Measurements from ENCODE around the gene TAF1D.
"Not testable (repeated sequence)": the region's sequence is repeated elsewhere in the genome, so short reads cannot be mapped to it uniquely, and the experiment has no call there.

The TAF1D gene

GRCh38 chr11:93745005-93745755 lies 3.9 kb upstream of the TAF1D start:
- H3K4me1 ChIP-seq (ENCODE audit: control insufficient read depth in 1 of 2, insufficient read depth in 2 of 2, low read length in 2 of 2); H3K27ac ChIP-seq (ENCODE audit: low read depth, low read length); H3K4me2 ChIP-seq (ENCODE audit: low read length); H2BK12ac ChIP-seq (ENCODE audit: low read length); H3K4ac ChIP-seq (ENCODE audit: low read depth, low read length); H2AFZ ChIP-seq (ENCODE audit: insufficient read depth, low read length, poor library complexity); H2BK120ac ChIP-seq (ENCODE audit: insufficient read depth, low read length, poor library complexity); H4K12ac ChIP-seq (ENCODE audit: low read depth, low read length); H3K4me3 ChIP-seq (ENCODE audit: low read depth, low read length); H4K8ac ChIP-seq (ENCODE audit: low read depth, low read length); H3K9ac ChIP-seq (ENCODE audit: low read length); H2AK5ac ChIP-seq (ENCODE audit: low read length); H3K36me3 ChIP-seq (ENCODE audit: control insufficient read depth in 1 of 2, insufficient read depth in 2 of 2, low read length in 2 of 2); H3K18ac ChIP-seq (ENCODE audit: low read length); H3K23ac ChIP-seq (ENCODE audit: low read length); H4K91ac ChIP-seq (ENCODE audit: low read depth, low read length); H3K14ac ChIP-seq (ENCODE audit: low read length); H2BK5ac ChIP-seq (ENCODE audit: low read depth, low read length, poor library complexity); H3K9me3 ChIP-seq (ENCODE audit: insufficient read depth, low read depth, low read length); H3K27me3 ChIP-seq (ENCODE audit: insufficient read depth, low read length): not testable (repeated sequence)
- DNase-seq = peak in 1 of 2 donors; percentile 19
- H3K79me1 ChIP-seq (ENCODE audit: low read length) = peaks cover 10% of the 10 kb centered on the region
- WGBS (ENCODE audit: extremely low coverage, insufficient coverage, insufficient read length) = no CpG with 5 or more reads among the region's 12 CpGs
- H3K79me2 ChIP-seq (ENCODE audit: control insufficient read depth, insufficient read depth, low read length, poor library complexity) = peaks cover 11% of the 10 kb centered on the region

GRCh38 chr11:93744669-93745004 lies 3.3 kb upstream of the TAF1D start:
- H3K9me3 ChIP-seq (ENCODE audit: insufficient read depth, low read depth, low read length) = no peaks in the 10 kb centered on the region
- no peak overlapping the region for H3K4me3 ChIP-seq (ENCODE audit: low read depth, low read length)
- H2AFZ ChIP-seq (ENCODE audit: insufficient read depth, low read length, poor library complexity) = no peak overlapping the region
- no peak overlapping the region for H3K9ac ChIP-seq (ENCODE audit: low read length)
- no peak overlapping the region for H2BK5ac ChIP-seq (ENCODE audit: low read depth, low read length, poor library complexity)
- DNase-seq = no peak
- no peak overlapping the region for H3K14ac ChIP-seq (ENCODE audit: low read length)
- peaks cover 13% of the 10 kb centered on the region for H3K79me1 ChIP-seq (ENCODE audit: low read length)
- no peaks in the 10 kb centered on the region for H3K27me3 ChIP-seq (ENCODE audit: insufficient read depth, low read length)
- peaks cover 14% of the 10 kb centered on the region for H3K79me2 ChIP-seq (ENCODE audit: control insufficient read depth, insufficient read depth, low read length, poor library complexity)
- H3K4me2 ChIP-seq (ENCODE audit: low read length) = no peak overlapping the region
- WGBS (ENCODE audit: extremely low coverage, insufficient coverage, insufficient read length) = no CpG with 5 or more reads among the region's 7 CpGs
- H3K27ac ChIP-seq (ENCODE audit: low read depth, low read length) = no peak overlapping the region
- H3K4ac ChIP-seq (ENCODE audit: low read depth, low read length) = no peak overlapping the region
- H2AK5ac ChIP-seq (ENCODE audit: low read length) = no peak overlapping the region
- no peak overlapping the region for H2BK12ac ChIP-seq (ENCODE audit: low read length)
- H2BK120ac ChIP-seq (ENCODE audit: insufficient read depth, low read length, poor library complexity) = no peak overlapping the region
- H3K18ac ChIP-seq (ENCODE audit: low read length) = no peak overlapping the region
- no peak overlapping the region for H3K23ac ChIP-seq (ENCODE audit: low read length)
- no peak overlapping the region for H4K8ac ChIP-seq (ENCODE audit: low read depth, low read length)
- no peak overlapping the region for H4K12ac ChIP-seq (ENCODE audit: low read depth, low read length)
- peaks cover 0 to 3% of the 10 kb centered on the region in 2 experiments for H3K4me1 ChIP-seq (ENCODE audit: control insufficient read depth in 1 of 2, insufficient read depth in 2 of 2, low read length in 2 of 2)
- no peak overlapping the region for H4K91ac ChIP-seq (ENCODE audit: low read depth, low read length)
- H3K36me3 ChIP-seq (ENCODE audit: control insufficient read depth in 1 of 2, insufficient read depth in 2 of 2, low read length in 2 of 2) = peaks cover 4 to 8% of the 10 kb centered on the region in 2 experiments

- Histone ChIP-seq H3K27ac (ENCODE audit: low read depth, low read length) (no peak overlapping the region), H4K91ac (ENCODE audit: low read depth, low read length) (no peak overlapping the region), H3K9ac (ENCODE audit: low read length) (no peak overlapping the region), H3K79me1 (ENCODE audit: low read length) (peaks cover 13% of the 10 kb centered on the region), H3K4ac (ENCODE audit: low read depth, low read length) (no peak overlapping the region), H3K4me3 (ENCODE audit: low read depth, low read length) (no peak overlapping the region), H2BK5ac (ENCODE audit: low read depth, low read length, poor library complexity) (no peak overlapping the region), H3K18ac (ENCODE audit: low read length) (no peak overlapping the region), H3K27me3 (ENCODE audit: insufficient read depth, low read length) (no peaks in the 10 kb centered on the region), H4K8ac (ENCODE audit: low read depth, low read length) (no peak overlapping the region), H4K12ac (ENCODE audit: low read depth, low read length) (no peak overlapping the region), H3K4me1 (ENCODE audit: control insufficient read depth in 1 of 2, insufficient read depth in 2 of 2, low read length in 2 of 2) (peaks cover 0 to 3% of the 10 kb centered on the region in 2 experiments), H3K4me2 (ENCODE audit: low read length) (no peak overlapping the region), H2BK120ac (ENCODE audit: insufficient read depth, low read length, poor library complexity) (no peak overlapping the region), H3K23ac (ENCODE audit: low read length) (no peak overlapping the region), H2BK12ac (ENCODE audit: low read length) (no peak overlapping the region), H3K14ac (ENCODE audit: low read length) (no peak overlapping the region), H3K36me3 (ENCODE audit: control insufficient read depth in 1 of 2, insufficient read depth in 2 of 2, low read length in 2 of 2) (peaks cover 4 to 12% of the 10 kb centered on the region in 2 experiments), H2AK5ac (ENCODE audit: low read length) (no peak overlapping the region), H2AFZ (ENCODE audit: insufficient read depth, low read length, poor library complexity) (no peak overlapping the region), H3K9me3 (ENCODE audit: insufficient read depth, low read depth, low read length) (no peaks in the 10 kb centered on the region), H3K79me2 (ENCODE audit: control insufficient read depth, insufficient read depth, low read length, poor library complexity) (peaks cover 14% of the 10 kb centered on the region)
- DNase-seq = no peak
- WGBS (ENCODE audit: extremely low coverage, insufficient coverage, insufficient read length) = no CpG with 5 or more reads among the region's 23 CpGs
Observed at GRCh38 chr11:93743291-93743690, 2.0 kb upstream of the TAF1D start.

GRCh38 chr11:93741882-93742226 lies 559 bp upstream of the TAF1D start:
- peaks cover 4 to 12% of the 10 kb centered on the region in 2 experiments for H3K36me3 ChIP-seq (ENCODE audit: control insufficient read depth in 1 of 2, insufficient read depth in 2 of 2, low read length in 2 of 2)
- no peak overlapping the region for H2BK12ac ChIP-seq (ENCODE audit: low read length)
- H3K4ac ChIP-seq (ENCODE audit: low read depth, low read length) = peak overlapping the region; percentile 17
- peak overlapping the region; percentile 85 for H3K18ac ChIP-seq (ENCODE audit: low read length)
- WGBS (ENCODE audit: extremely low coverage, insufficient coverage, insufficient read length) = no CpG with 5 or more reads among the region's 8 CpGs
- H3K9ac ChIP-seq (ENCODE audit: low read length) = peak overlapping the region; percentile 84
- peak overlapping the region; percentile 62 for H2BK5ac ChIP-seq (ENCODE audit: low read depth, low read length, poor library complexity)
- H4K12ac ChIP-seq (ENCODE audit: low read depth, low read length) = peak overlapping the region; percentile 84
- H3K27ac ChIP-seq (ENCODE audit: low read depth, low read length) = peak overlapping the region; percentile 60
- peaks cover 13% of the 10 kb centered on the region for H3K79me1 ChIP-seq (ENCODE audit: low read length)
- peak overlapping the region; percentile 80 for H2AFZ ChIP-seq (ENCODE audit: insufficient read depth, low read length, poor library complexity)
- H3K4me3 ChIP-seq (ENCODE audit: low read depth, low read length) = peak overlapping the region; percentile 79
- peak; percentile 82 to 89 for DNase-seq
- H2BK120ac ChIP-seq (ENCODE audit: insufficient read depth, low read length, poor library complexity) = peak overlapping the region; percentile 70
- peak overlapping the region; percentile 91 for H4K8ac ChIP-seq (ENCODE audit: low read depth, low read length)
- H2AK5ac ChIP-seq (ENCODE audit: low read length) = no peak overlapping the region
- H3K23ac ChIP-seq (ENCODE audit: low read length) = no peak overlapping the region
- peak overlapping the region; percentile 87 for H4K91ac ChIP-seq (ENCODE audit: low read depth, low read length)
- H3K4me2 ChIP-seq (ENCODE audit: low read length) = peak overlapping the region; percentile 89
- no peaks in the 10 kb centered on the region for H3K27me3 ChIP-seq (ENCODE audit: insufficient read depth, low read length)
- no peaks in the 10 kb centered on the region for H3K9me3 ChIP-seq (ENCODE audit: insufficient read depth, low read depth, low read length)
- peaks cover 14% of the 10 kb centered on the region for H3K79me2 ChIP-seq (ENCODE audit: control insufficient read depth, insufficient read depth, low read length, poor library complexity)
- peak overlapping the region; percentile 88 for H3K14ac ChIP-seq (ENCODE audit: low read length)
- peaks cover 0 to 3% of the 10 kb centered on the region in 2 experiments for H3K4me1 ChIP-seq (ENCODE audit: control insufficient read depth in 1 of 2, insufficient read depth in 2 of 2, low read length in 2 of 2)
